Neuronal stem cell (in vitro differentiated cells): ENCODE results near the gene SLC2A6.

Experiments used
- DNase-seq: peaks from one replicate; pipeline ENCODE4 v3.0.0-alpha.2; 2013; ENCODE audit warnings: low spot score
- H2AFZ ChIP-seq: one replicate; pipeline ENCODE4 v1.6.1; 2013; ENCODE audit warnings: mild to moderate bottlenecking, low read length, inconsistent platforms
- H2AK5ac ChIP-seq: 2 replicates; pipeline ENCODE4 v1.6.1; 2013; ENCODE audit warnings: low read depth, mild to moderate bottlenecking, inconsistent platforms, low read length, moderate library complexity, mixed read lengths
- H2BK120ac ChIP-seq: 2 replicates; pipeline ENCODE4 v1.6.1; 2013; ENCODE audit warnings: low read depth, mild to moderate bottlenecking, inconsistent platforms, low read length, moderate library complexity, mixed read lengths
- H2BK12ac ChIP-seq: one replicate; pipeline ENCODE4 v1.6.1; 2013; ENCODE audit warnings: low read length, inconsistent platforms
- H2BK15ac ChIP-seq: 2 replicates; pipeline ENCODE4 v1.6.1; 2013; ENCODE audit warnings: mild to moderate bottlenecking, low read length, inconsistent platforms, mixed read lengths
- H2BK5ac ChIP-seq: one replicate; pipeline ENCODE4 v1.6.1; 2013; ENCODE audit warnings: inconsistent platforms, mild to moderate bottlenecking, low read length, moderate library complexity
- H3K14ac ChIP-seq: one replicate; pipeline ENCODE4 v1.6.1; 2013; ENCODE audit warnings: low read length, inconsistent platforms
- H3K18ac ChIP-seq: 2 replicates; pipeline ENCODE4 v1.6.1; 2013; ENCODE audit warnings: low read length, inconsistent platforms
- H3K23ac ChIP-seq: 2 replicates; pipeline ENCODE4 v1.6.1; 2013; ENCODE audit warnings: low read depth, mild to moderate bottlenecking, mixed read lengths, low read length, inconsistent platforms; ENCODE audit not compliant: poor library complexity
- H3K27ac ChIP-seq: replicated peaks from 3 replicates; pipeline ENCODE4 v1.5.1; 2013; ENCODE audit warnings: low read length, inconsistent platforms
- H3K27me3 ChIP-seq, 3 experiments: 2 replicates each; pipeline ENCODE4 v1.6.1; 2013; ENCODE audit warnings: low read length in 3 of 3, mild to moderate bottlenecking in 2 of 3, inconsistent platforms in 1 of 3, low read depth in 1 of 3, mixed read lengths in 1 of 3, moderate library complexity in 1 of 3; ENCODE audit not compliant: control insufficient read depth in 3 of 3, insufficient read depth in 3 of 3
- H3K36me3 ChIP-seq, 2 donors: replicated peaks in 1 of 2; 2 replicates each; pipeline ENCODE4 v1.6.1; 2013; ENCODE audit warnings: low read length in 2 of 2; ENCODE audit not compliant: control insufficient read depth in 2 of 2, insufficient read depth in 2 of 2
- H3K4ac ChIP-seq: 2 replicates; pipeline ENCODE4 v1.6.1; 2013; ENCODE audit warnings: inconsistent platforms, mild to moderate bottlenecking, low read length, moderate library complexity
- H3K4me1 ChIP-seq, 2 donors: 1 replicate in 1 of 2; 2 replicates in 1 of 2; pipeline ENCODE4 v1.6.1; 2013; ENCODE audit warnings: low read length in 2 of 2, low read depth in 1 of 2; ENCODE audit not compliant: control insufficient read depth in 2 of 2, insufficient read depth in 1 of 2
- H3K4me2 ChIP-seq: one replicate; pipeline ENCODE4 v1.6.1; 2013; ENCODE audit warnings: mild to moderate bottlenecking, low read length, inconsistent platforms; ENCODE audit not compliant: insufficient read depth, poor library complexity, severe bottlenecking
- H3K4me3 ChIP-seq, 2 donors: 2 replicates each; pipeline ENCODE4 v1.5.1; 2013; ENCODE audit warnings: low read length in 2 of 2, mild to moderate bottlenecking in 2 of 2, inconsistent platforms in 1 of 2, moderate library complexity in 1 of 2
- H3K79me1 ChIP-seq: one replicate; pipeline ENCODE4 v1.6.1; 2013; ENCODE audit warnings: low read depth, mild to moderate bottlenecking, inconsistent platforms, low read length, moderate library complexity
- H3K9ac ChIP-seq: one replicate; pipeline ENCODE4 v1.6.1; 2013; ENCODE audit warnings: mild to moderate bottlenecking, low read depth, low read length, inconsistent platforms; ENCODE audit not compliant: poor library complexity
- H3K9me3 ChIP-seq, 2 donors: replicated peaks in 1 of 2; 2 replicates each; pipeline versions ENCODE3 to v1.6.1; 2013; ENCODE audit warnings: low read length in 2 of 2, mild to moderate bottlenecking in 2 of 2, inconsistent platforms in 1 of 2, low read depth in 1 of 2, mixed read lengths in 1 of 2, moderate library complexity in 1 of 2; ENCODE audit not compliant: control insufficient read depth in 2 of 2, insufficient read depth in 1 of 2
- H4K8ac ChIP-seq: one replicate; pipeline ENCODE4 v1.6.1; 2013; ENCODE audit warnings: low read depth, mild to moderate bottlenecking, inconsistent platforms, low read length, moderate library complexity
- H4K91ac ChIP-seq: one replicate; pipeline ENCODE4 v1.6.1; 2013; ENCODE audit warnings: low read length, low read depth, mild to moderate bottlenecking, inconsistent platforms; ENCODE audit not compliant: poor library complexity
- WGBS, 2 donors: extraction: QIAGEN DNeasy Blood & Tissue Kit; methylation state at CpG; one replicate each; pipeline ENCODE4 v1.1.7; 2013; ENCODE audit warnings: missing lambda C conversion rate in 2 of 2, mixed read lengths in 1 of 2; ENCODE audit not compliant: insufficient read length in 2 of 2, insufficient replicate concordance in 1 of 2; ENCODE audit errors: extremely low coverage in 2 of 2; 5-methylcytosine and 5-hydroxymethylcytosine counted together

Gene SLC2A6

GRCh38 chr9:133517711-133518110 lies 38.8 kb upstream of the SLC2A6 start:
- Histone ChIP-seq H2AFZ (no peak overlapping the region), H3K4me2 (no peak overlapping the region), H3K4ac (no peak overlapping the region), H3K9ac (peak overlapping the region; percentile 18), H2BK12ac (peak overlapping the region; percentile 58), H4K8ac (no peak overlapping the region), H3K79me1 (no peaks in the 10 kb centered on the region), H3K14ac (no peak overlapping the region), H3K4me3 (no peak overlapping the region), H3K4me1 (peaks cover 0 to 4% of the 10 kb centered on the region in 2 donors), H2BK5ac (no peak overlapping the region), H3K9me3 (no peaks in the 10 kb centered on the region), H2AK5ac (peak overlapping the region; percentile 4), H3K23ac (no peak overlapping the region), H3K18ac (peak overlapping the region; percentile 80), H4K91ac (no peak overlapping the region), H3K27me3 (peaks cover 0 to 10% (median 0%) of the 10 kb centered on the region in 3 experiments), H3K36me3 (no peaks in the 10 kb centered on the region), H3K27ac (no peak overlapping the region), H2BK120ac (no peak overlapping the region), H2BK15ac (no peak overlapping the region)
- WGBS, 2 donors: no CpG with 5 or more reads among the region's 8 CpGs
- no peak for DNase-seq

GRCh38 chr9:133516961-133517350 lies 38.1 kb upstream of the SLC2A6 start:
- no peak for DNase-seq
- H3K79me1 ChIP-seq: peaks cover 5% of the 10 kb centered on the region
- H3K4me2 ChIP-seq: no peak overlapping the region
- H4K8ac ChIP-seq: no peak overlapping the region
- H3K23ac ChIP-seq: no peak overlapping the region
- H3K18ac ChIP-seq: no peak overlapping the region
- peaks cover 0 to 4% of the 10 kb centered on the region in 2 donors for H3K9me3 ChIP-seq
- no peak overlapping the region for H3K14ac ChIP-seq
- no peak overlapping the region for H4K91ac ChIP-seq
- H2BK120ac ChIP-seq: no peak overlapping the region
- no peak overlapping the region for H3K4ac ChIP-seq
- no peak overlapping the region for H2BK15ac ChIP-seq
- no peak overlapping the region for H2AFZ ChIP-seq
- H3K27me3 ChIP-seq: peaks cover 0 to 10% (median 0%) of the 10 kb centered on the region in 3 experiments
- no peak overlapping the region for H3K4me3 ChIP-seq
- H2BK12ac ChIP-seq: no peak overlapping the region
- H3K9ac ChIP-seq: no peak overlapping the region
- no peak overlapping the region for H3K27ac ChIP-seq
- peak overlapping the region; percentile 53 for H2AK5ac ChIP-seq
- no CpG with 5 or more reads among the region's 9 CpGs for WGBS, 2 donors
- peaks cover 0 to 8% of the 10 kb centered on the region in 2 donors for H3K4me1 ChIP-seq
- H3K36me3 ChIP-seq: peaks cover 0 to 2% of the 10 kb centered on the region in 2 donors
- no peak overlapping the region for H2BK5ac ChIP-seq

GRCh38 chr9:133516256-133516960 lies 37.5 kb upstream of the SLC2A6 start:
- DNase-seq: no peak

GRCh38 chr9:133515615-133516255 lies 36.8 kb upstream of the SLC2A6 start:
- Histone ChIP-seq H2BK5ac (no peak overlapping the region), H4K91ac (no peak overlapping the region), H3K4me1 (peaks cover 0 to 8% of the 10 kb centered on the region in 2 donors), H3K27me3 (peaks cover 0 to 6% (median 2%) of the 10 kb centered on the region in 3 experiments), H2BK120ac (no peak overlapping the region), H3K9me3 (peaks cover 0 to 9% of the 10 kb centered on the region in 2 donors), H3K79me1 (peaks cover 9% of the 10 kb centered on the region), H3K4ac (no peak overlapping the region), H3K4me2 (no peak overlapping the region), H3K4me3 (no peak overlapping the region), H2AFZ (no peak overlapping the region), H2BK15ac (no peak overlapping the region), H4K8ac (no peak overlapping the region), H3K14ac (no peak overlapping the region), H2AK5ac (peak overlapping the region; percentile 9), H3K36me3 (peaks cover 0 to 4% of the 10 kb centered on the region in 2 donors), H3K9ac (no peak overlapping the region), H2BK12ac (no peak overlapping the region), H3K18ac (peak overlapping the region; percentile 1), H3K23ac (no peak overlapping the region), H3K27ac (no peak overlapping the region)
- no CpG with 5 or more reads among the region's 17 CpGs for WGBS, 2 donors
- DNase-seq: no peak

More at GRCh38 chr9:133516256-133516960, 37.5 kb upstream of the SLC2A6 start:
- Histone ChIP-seq H3K4me1 (peaks cover 0 to 8% of the 10 kb centered on the region in 2 donors), H3K9ac (no peak overlapping the region), H3K9me3 (peaks cover 0 to 9% of the 10 kb centered on the region in 2 donors), H3K27ac (no peak overlapping the region), H3K23ac (no peak overlapping the region), H2AK5ac (no peak overlapping the region), H3K4ac (no peak overlapping the region), H3K79me1 (peaks cover 9% of the 10 kb centered on the region), H2BK5ac (no peak overlapping the region), H3K36me3 (peaks cover 0 to 4% of the 10 kb centered on the region in 2 donors), H2BK12ac (no peak overlapping the region), H2BK120ac (no peak overlapping the region), H2BK15ac (no peak overlapping the region), H3K4me3 (no peak overlapping the region), H4K91ac (no peak overlapping the region), H2AFZ (no peak overlapping the region), H3K18ac (no peak overlapping the region), H4K8ac (no peak overlapping the region), H3K27me3 (peaks cover 0 to 6% (median 2%) of the 10 kb centered on the region in 3 experiments), H3K4me2 (no peak overlapping the region), H3K14ac (no peak overlapping the region)
- WGBS, 2 donors: no CpG with 5 or more reads among the region's 11 CpGs
